Psoas muscle (tissue), 8 donors: ENCODE results near the gene CXXC5. TPM values are rescaled to one million over a fixed set of nuclear protein-coding genes. Genes with fewer than 3 reads are reported as not detected.
A peak's percentile ranks its signal among the peaks of the same experiment; 100 is the strongest.

Source experiments
- ATAC-seq, 4 donors: fragments of 200-7000 bp; cut with Tn5 transposase; one replicate each; pipeline ENCODE4 v1.9.1; 2020; ENCODE audit warnings: moderate library complexity in 3 of 4, mild to moderate bottlenecking in 2 of 4
- DNase-seq, 2 donors: peaks; one replicate each; pipeline ENCODE4 v3.0.0-alpha.2; 2020
- H3K27ac ChIP-seq: fragments of 200-600 bp; one replicate; pipeline ENCODE4 v1.8.0; 2022
- H3K27me3 ChIP-seq, 3 donors: fragments of 200-600 bp in 1 of 3; one replicate each; pipeline versions ENCODE4 v1.6.1 to v1.8.0; 2013 to 2022; ENCODE audit warnings: low read length in 2 of 3, mild to moderate bottlenecking in 2 of 3, moderate library complexity in 1 of 3; ENCODE audit not compliant: insufficient read depth in 3 of 3
- H3K36me3 ChIP-seq, 2 donors: fragments of 200-600 bp in 1 of 2; one replicate each; pipeline versions ENCODE4 v1.6.1 to v1.8.0; 2013 to 2022; ENCODE audit warnings: low read depth in 1 of 2, mild to moderate bottlenecking in 1 of 2, moderate library complexity in 1 of 2; ENCODE audit not compliant: insufficient read depth in 1 of 2
- H3K4me1 ChIP-seq: fragments of 200-600 bp; one replicate; pipeline ENCODE4 v1.8.0; 2022
- H3K4me3 ChIP-seq: fragments of 200-600 bp; one replicate; pipeline ENCODE4 v1.8.0; 2022; ENCODE audit warnings: mild to moderate bottlenecking
- H3K9me3 ChIP-seq: fragments of 200-600 bp; one replicate; pipeline ENCODE4 v1.8.0; 2022
- CTCF ChIP-seq: fragments of 200-600 bp; IDR thresholded peaks from one replicate; pipeline ENCODE4 v1.8.0; 2022; ENCODE audit warnings: antibody characterized with exemption
- WGBS, 3 donors: extraction: QIAGEN DNeasy Blood & Tissue Kit; methylation state at CpG; one replicate each; pipeline versions ENCODE4 v1.1.6 to v1.1.7; 2013; 5-methylcytosine and 5-hydroxymethylcytosine counted together
- intact Hi-C, 2 donors: fragments of 100-400 bp; cut with DNase I; formaldehyde crosslinking; loops; one replicate each; pipeline versions ENCODE4 v1.11.0 to v1.14.2; 2022
- polyA plus RNA-seq, 3 donors: library from polyadenylated mRNA; stranded (reverse); fragments of 200-250 nt; gene quantifications; one replicate each; pipeline ENCODE4 v1.2.3, GENCODE V29; 2013
- total RNA-seq, 4 donors: library from RNA; stranded (reverse); fragmentation: NEBNext Ultra II Directional in 2 of 4; extraction: Animal tissue kit (Norgen Biotek cat#: 25700) in 2 of 4; gene quantifications; one replicate each; pipeline versions ENCODE4 v1.2.1 to v1.2.4, GENCODE V29; 2021 to 2023
- donor health status: healthy with polysubstance abuse.
- donor health status: DM: no; HTN: no; CAD: no; lungs with moderate emphysema.
- donor health status: Bipolar disorder and iron deficiency.
- donor health status: healthy.
- donor health status: DM: yes; HTN: yes; CAD: no.
- donor health status: DM: no; HTN: no; CAD: no.
- donor health status: DM: no; HTN: no; CAD: no.
- donor health status: DM: yes; HTN: yes; CAD: no.

CXXC5 gene
- total and polyA plus RNA-seq, 7 donors = 24.5 to 88.3 (median 47.2) TPM

- WGBS, 3 donors = 39 to 61% (median 47%) methylated on average over 9 of the region's 9 CpGs
- no peaks in the 10 kb centered on the region for H3K36me3 ChIP-seq
- DNase-seq (peak in 1 of 2 donors; percentile 62), ATAC-seq (no peak)
- H3K27ac ChIP-seq = peak overlapping the region; percentile 98
- H3K9me3 ChIP-seq = no peaks in the 10 kb centered on the region
- intact Hi-C loops = no loop called here
- H3K4me1 ChIP-seq = peaks cover 97% of the 10 kb centered on the region
- H3K27me3 ChIP-seq = no peaks in the 10 kb centered on the region
- no peak for TF ChIP-seq CTCF
- no peak overlapping the region for H3K4me3 ChIP-seq
Measured at GRCh38 chr5:139664086-139664693, 16.0 kb downstream of the CXXC5 start.

GRCh38 chr5:139664727-139665351 lies 16.7 kb downstream of the CXXC5 start:
- intact Hi-C loops = no loop called here
- H3K27me3 ChIP-seq = no peaks in the 10 kb centered on the region
- no peak for TF ChIP-seq CTCF
- peaks cover 97% of the 10 kb centered on the region for H3K4me1 ChIP-seq
- H3K4me3 ChIP-seq = peak overlapping the region; percentile 51
- peak in 1 of 2 donors; percentile 83 for DNase-seq
- no peaks in the 10 kb centered on the region for H3K9me3 ChIP-seq
- peak; percentile 29 to 40 (median 38) for ATAC-seq
- 26 to 46% (median 36%) methylated on average over 15 of the region's 15 CpGs for WGBS, 3 donors
- no peaks in the 10 kb centered on the region for H3K36me3 ChIP-seq
- H3K27ac ChIP-seq = peak overlapping the region; percentile 98

DNA sequence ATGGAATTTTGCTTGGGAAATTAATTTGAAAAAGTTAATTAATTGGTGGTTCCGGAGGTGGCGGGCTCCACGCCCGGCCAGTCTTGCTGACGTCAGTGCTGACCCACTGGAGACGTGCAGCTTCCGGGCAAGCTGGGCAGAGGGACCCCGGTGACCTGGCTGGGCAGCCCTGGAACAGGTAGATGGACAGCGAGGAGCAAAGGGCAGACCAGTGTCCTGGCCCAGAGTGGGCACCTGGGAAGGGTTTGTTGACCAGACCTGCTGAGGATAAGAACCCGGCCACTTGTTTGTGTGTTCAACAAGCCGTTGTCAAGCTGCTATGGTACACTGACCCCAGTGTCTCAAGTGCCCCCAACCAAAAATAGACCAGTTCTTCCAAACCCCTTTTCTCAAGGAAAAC lies 17.5 kb downstream of the CXXC5 start:
- Histone ChIP-seq H3K9me3 (no peaks in the 10 kb centered on the region), H3K27ac (peak overlapping the region; percentile 98), H3K4me3 (peak overlapping the region; percentile 51), H3K27me3 (no peaks in the 10 kb centered on the region), H3K36me3 (no peaks in the 10 kb centered on the region), H3K4me1 (peaks cover 97% of the 10 kb centered on the region)
- intact Hi-C loops = no loop called here
- no peak for TF ChIP-seq CTCF
- no peak for DNase-seq
- WGBS, 3 donors = 19 to 44% (median 33%) methylated on average over 11 of the region's 11 CpGs
- ATAC-seq = no peak

DNA sequence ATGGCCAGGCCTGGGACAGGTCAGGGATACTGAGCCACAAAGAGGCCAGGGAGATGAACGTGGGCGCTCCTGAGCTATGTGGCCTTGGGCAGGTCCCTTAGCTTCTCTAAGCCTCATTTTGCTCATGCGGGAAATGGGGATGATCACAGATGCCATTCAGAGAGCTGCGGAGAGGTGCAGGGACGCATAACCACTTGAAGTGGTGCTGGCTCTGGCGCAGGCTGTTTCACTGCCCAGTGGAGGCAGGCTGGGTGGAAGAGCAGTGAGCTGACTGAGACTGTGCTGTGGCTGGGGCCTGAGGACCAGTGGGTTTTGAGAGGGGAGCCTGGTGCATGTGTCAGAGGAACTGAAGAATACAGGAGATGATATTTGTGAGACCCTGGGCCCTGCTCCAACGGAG lies 18.4 kb downstream of the CXXC5 start:
- H3K27me3 ChIP-seq = no peaks in the 10 kb centered on the region
- DNase-seq = no peak
- no peak for ATAC-seq
- H3K4me1 ChIP-seq = peaks cover 97% of the 10 kb centered on the region
- WGBS, 3 donors = 42 to 76% (median 47%) methylated on average over 7 of the region's 7 CpGs
- peak overlapping the region; percentile 98 for H3K27ac ChIP-seq
- no peaks in the 10 kb centered on the region for H3K36me3 ChIP-seq
- TF ChIP-seq CTCF = no peak
- no peaks in the 10 kb centered on the region for H3K9me3 ChIP-seq
- intact Hi-C loops = no loop called here
- peak overlapping the region; percentile 51 for H3K4me3 ChIP-seq
